Measurements from ENCODE around the gene SLC22A1. TPM values are rescaled to one million over a fixed set of nuclear protein-coding genes. Genes with fewer than 3 reads are reported as not detected.

The SLC22A1 gene
- total and polyA plus RNA-seq, 4 donors = 0.72 to 2.5 (median 1.3) TPM

DNA sequence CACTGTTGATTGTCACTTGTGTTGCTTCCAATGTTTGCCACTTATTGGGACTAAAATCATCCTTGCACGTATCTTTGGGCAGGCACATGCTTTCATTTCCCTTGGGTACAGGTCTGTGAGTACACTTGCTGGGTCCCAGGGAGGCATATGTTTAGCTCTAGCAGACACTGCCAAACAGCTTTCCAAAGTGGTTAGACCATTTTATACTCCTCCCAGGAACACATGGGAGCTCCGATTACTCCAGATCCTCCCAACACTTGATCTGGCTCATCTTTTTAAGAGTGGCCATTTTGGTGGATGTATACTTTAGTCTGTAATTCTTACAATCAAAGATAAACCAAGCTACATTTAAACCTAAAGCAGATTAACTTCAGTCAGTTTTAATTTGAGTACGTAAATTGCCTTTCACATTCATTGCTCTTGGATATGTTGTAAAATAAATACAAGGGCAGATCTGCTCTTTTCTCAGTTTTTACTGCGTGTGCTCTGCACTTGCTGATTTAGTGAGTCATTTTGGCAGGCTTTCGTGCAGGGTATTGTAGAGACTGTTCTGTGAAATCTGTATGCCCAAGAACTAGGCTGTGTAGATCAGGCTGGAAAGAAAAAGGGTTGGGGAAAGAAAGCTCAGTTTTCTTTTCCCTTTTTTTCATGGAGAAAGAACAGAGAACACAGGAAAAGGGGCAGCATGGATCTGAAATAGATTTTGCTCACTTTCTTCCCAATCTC lies 19.5 kb downstream of the SLC22A1 start:
- TF ChIP-seq, protein P1, sequence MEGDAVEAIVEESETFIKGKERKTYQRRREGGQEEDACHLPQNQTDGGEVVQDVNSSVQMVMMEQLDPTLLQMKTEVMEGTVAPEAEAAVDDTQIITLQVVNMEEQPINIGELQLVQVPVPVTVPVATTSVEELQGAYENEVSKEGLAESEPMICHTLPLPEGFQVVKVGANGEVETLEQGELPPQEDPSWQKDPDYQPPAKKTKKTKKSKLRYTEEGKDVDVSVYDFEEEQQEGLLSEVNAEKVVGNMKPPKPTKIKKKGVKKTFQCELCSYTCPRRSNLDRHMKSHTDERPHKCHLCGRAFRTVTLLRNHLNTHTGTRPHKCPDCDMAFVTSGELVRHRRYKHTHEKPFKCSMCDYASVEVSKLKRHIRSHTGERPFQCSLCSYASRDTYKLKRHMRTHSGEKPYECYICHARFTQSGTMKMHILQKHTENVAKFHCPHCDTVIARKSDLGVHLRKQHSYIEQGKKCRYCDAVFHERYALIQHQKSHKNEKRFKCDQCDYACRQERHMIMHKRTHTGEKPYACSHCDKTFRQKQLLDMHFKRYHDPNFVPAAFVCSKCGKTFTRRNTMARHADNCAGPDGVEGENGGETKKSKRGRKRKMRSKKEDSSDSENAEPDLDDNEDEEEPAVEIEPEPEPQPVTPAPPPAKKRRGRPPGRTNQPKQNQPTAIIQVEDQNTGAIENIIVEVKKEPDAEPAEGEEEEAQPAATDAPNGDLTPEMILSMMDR (IDR thresholded peaks at IDR 0.05; ENCODE audit: control extremely low read depth, extremely low read depth) = no peak
- ATAC-seq (ENCODE audit: insufficient read depth, low FRiP score) = no peak
- WGBS, 2 donors = 82 to 92% methylated on average over 5 of the region's 5 CpGs
- no peaks in the 10 kb centered on the region for H3K9me3 ChIP-seq (ENCODE audit: control insufficient read depth in 4 of 4, insufficient read depth in 3 of 4, low read length in 3 of 4)
- H3K36me3 ChIP-seq (ENCODE audit: control insufficient read depth in 4 of 4, insufficient read depth in 4 of 4, low read length in 4 of 4) = peaks cover 0 to 3% (median 0%) of the 10 kb centered on the region in 4 donors
- H3K4me1 ChIP-seq (ENCODE audit: control insufficient read depth in 5 of 5, insufficient read depth in 5 of 5, low read length in 5 of 5) = peaks cover 0 to 6% (median 0%) of the 10 kb centered on the region in 5 donors
- H3K4me3 ChIP-seq = no peak overlapping the region
- DNase-seq = no peak
- H3K27ac ChIP-seq (ENCODE audit: low read depth in 1 of 2, low read length in 1 of 2) = no peak overlapping the region
- H3K9ac ChIP-seq (ENCODE audit: insufficient read depth in 1 of 2, low read length in 2 of 2) = no peak overlapping the region
- H3K27me3 ChIP-seq (ENCODE audit: control insufficient read depth in 3 of 3, insufficient read depth in 3 of 3, low read length in 2 of 3) = no peaks in the 10 kb centered on the region

GRCh38 chr6:160142115-160142715 lies 20.6 kb downstream of the SLC22A1 start:
- no peak overlapping the region for H3K4me3 ChIP-seq
- no peak for DNase-seq
- H3K27ac ChIP-seq (ENCODE audit: low read depth in 1 of 2, low read length in 1 of 2) = no peak overlapping the region

GRCh38 chr6:160146454-160147145 lies 25.0 kb downstream of the SLC22A1 start:
- Histone ChIP-seq H3K27me3 (ENCODE audit: control insufficient read depth in 3 of 3, insufficient read depth in 3 of 3, low read length in 2 of 3) (no peaks in the 10 kb centered on the region), H3K36me3 (ENCODE audit: control insufficient read depth in 4 of 4, insufficient read depth in 4 of 4, low read length in 4 of 4) (peaks cover 0 to 3% (median 0%) of the 10 kb centered on the region in 4 donors), H3K9ac (ENCODE audit: insufficient read depth in 1 of 2, low read length in 2 of 2) (no peak overlapping the region), H3K4me3 (no peak overlapping the region), H3K27ac (ENCODE audit: low read depth in 1 of 2, low read length in 1 of 2) (no peak overlapping the region), H3K9me3 (ENCODE audit: control insufficient read depth in 4 of 4, insufficient read depth in 3 of 4, low read length in 3 of 4) (no peaks in the 10 kb centered on the region), H3K4me1 (ENCODE audit: control insufficient read depth in 5 of 5, insufficient read depth in 5 of 5, low read length in 5 of 5) (peaks cover 0 to 7% (median 0%) of the 10 kb centered on the region in 5 donors)
- TF ChIP-seq, protein P1 (IDR thresholded peaks at IDR 0.05; ENCODE audit: control extremely low read depth, extremely low read depth) = no peak
- WGBS, 2 donors = 90 to 95% methylated on average over 6 of the region's 6 CpGs
- ATAC-seq (ENCODE audit: insufficient read depth, low FRiP score) (no peak), DNase-seq (no peak)

More at GRCh38 chr6:160142115-160142715, 20.6 kb downstream of the SLC22A1 start:
- Histone ChIP-seq H3K4me1 (ENCODE audit: control insufficient read depth in 5 of 5, insufficient read depth in 5 of 5, low read length in 5 of 5) (peaks cover 0 to 7% (median 2%) of the 10 kb centered on the region in 5 donors), H3K27me3 (ENCODE audit: control insufficient read depth in 3 of 3, insufficient read depth in 3 of 3, low read length in 2 of 3) (no peaks in the 10 kb centered on the region), H3K9me3 (ENCODE audit: control insufficient read depth in 4 of 4, insufficient read depth in 3 of 4, low read length in 3 of 4) (no peaks in the 10 kb centered on the region), H3K36me3 (ENCODE audit: control insufficient read depth in 4 of 4, insufficient read depth in 4 of 4, low read length in 4 of 4) (peaks cover 0 to 3% (median 0%) of the 10 kb centered on the region in 4 donors), H3K9ac (ENCODE audit: insufficient read depth in 1 of 2, low read length in 2 of 2) (no peak overlapping the region)
- TF ChIP-seq, protein P1 (IDR thresholded peaks at IDR 0.05; ENCODE audit: control extremely low read depth, extremely low read depth) = no peak
- ATAC-seq (ENCODE audit: insufficient read depth, low FRiP score) = no peak
- WGBS, 2 donors = 85 to 88% methylated on average over 8 of the region's 8 CpGs
